Measurements from ENCODE around the gene NPAS3.

Gene NPAS3

GRCh38 chr14:33788161-33788560 is 849.5 kb downstream of the NPAS3 start:
- no peak for DNase-seq (ENCODE audit: low read depth in 2 of 2)

- DNase-seq (ENCODE audit: low read depth in 2 of 2), result no peak
Measured at GRCh38 chr14:33790996-33791395, 852.3 kb downstream of the NPAS3 start.

- no peak for DNase-seq (ENCODE audit: low read depth in 2 of 2)
Measured at GRCh38 chr14:33792009-33792719, 853.5 kb downstream of the NPAS3 start.

GRCh38 chr14:33792720-33793368 is 854.2 kb downstream of the NPAS3 start:
- DNase-seq (ENCODE audit: low read depth in 2 of 2), result peak; percentile 11 to 27

GRCh38 chr14:33793398-33794110 is 854.9 kb downstream of the NPAS3 start:
- DNase-seq (ENCODE audit: low read depth in 2 of 2), result no peak

- DNase-seq (ENCODE audit: low read depth in 2 of 2), result no peak
Measured at GRCh38 chr14:33794791-33795305, 856.2 kb downstream of the NPAS3 start.

- DNase-seq (ENCODE audit: low read depth in 2 of 2), result no peak
Measured at GRCh38 chr14:33796356-33796755, 857.7 kb downstream of the NPAS3 start.

- no peak for DNase-seq (ENCODE audit: low read depth in 2 of 2)
Measured at GRCh38 chr14:33799705-33800570, 861.3 kb downstream of the NPAS3 start.

GRCh38 chr14:33800735-33801163 is 862.1 kb downstream of the NPAS3 start:
- no peak for DNase-seq (ENCODE audit: low read depth in 2 of 2)

GRCh38 chr14:33802737-33803136 is 864.1 kb downstream of the NPAS3 start:
- no peak for DNase-seq (ENCODE audit: low read depth in 2 of 2)

- no peak for DNase-seq (ENCODE audit: low read depth in 2 of 2)
Measured at GRCh38 chr14:33805593-33805992, 866.9 kb downstream of the NPAS3 start.

- no peak for DNase-seq (ENCODE audit: low read depth in 2 of 2)
Measured at GRCh38 chr14:33806905-33807304, 868.2 kb downstream of the NPAS3 start.

GRCh38 chr14:33808187-33808586 is 869.5 kb downstream of the NPAS3 start:
- DNase-seq (ENCODE audit: low read depth in 2 of 2), result no peak

- DNase-seq (ENCODE audit: low read depth in 2 of 2), result no peak
Measured at GRCh38 chr14:33809396-33809981, 870.8 kb downstream of the NPAS3 start.

- DNase-seq (ENCODE audit: low read depth in 2 of 2), result no peak
Measured at GRCh38 chr14:33810308-33810707, 871.6 kb downstream of the NPAS3 start.

- DNase-seq (ENCODE audit: low read depth in 2 of 2), result no peak
Measured at GRCh38 chr14:33811721-33812120, 873.0 kb downstream of the NPAS3 start.

GRCh38 chr14:33812181-33812580 is 873.5 kb downstream of the NPAS3 start:
- DNase-seq (ENCODE audit: low read depth in 2 of 2), result no peak

GRCh38 chr14:33812601-33813000 is 873.9 kb downstream of the NPAS3 start:
- DNase-seq (ENCODE audit: low read depth in 2 of 2), result no peak

- no peak for DNase-seq (ENCODE audit: low read depth in 2 of 2)
Measured at GRCh38 chr14:33814010-33814409, 875.3 kb downstream of the NPAS3 start.

- no peak for DNase-seq (ENCODE audit: low read depth in 2 of 2)
Measured at GRCh38 chr14:33833706-33834465, 895.2 kb downstream of the NPAS3 start.

All from activated CD8-positive, alpha-beta memory T cell treated with anti-CD3 and anti-CD28 coated beads for 4 hours (primary cell).